PFSK-1 (cell line): ENCODE results near the gene ABL2.

Source experiments
- FOXP2 ChIP-seq: optimal IDR thresholded peaks from 2 replicates; pipeline ENCODE3; 2011; ENCODE audit warnings: borderline replicate concordance, control low read depth, inconsistent platforms; ENCODE audit not compliant: insufficient read depth; ENCODE audit errors: extremely low read length, extremely low read depth
- POLR2AphosphoS5 ChIP-seq: IDR thresholded peaks from 2 replicates; pipeline ENCODE4 v1.6.1; 2012; ENCODE audit warnings: low read depth, mild to moderate bottlenecking, control low read depth, low read length, moderate library complexity
- REST ChIP-seq, 2 experiments: IDR thresholded peaks; 2 replicates each; pipeline versions ENCODE4 v1.6.1 to v1.8.0; 2011 to 2012; ENCODE audit warnings: low read depth in 2 of 2, low read length in 2 of 2, control low read depth in 1 of 2, inconsistent platforms in 1 of 2, mild to moderate bottlenecking in 1 of 2, moderate library complexity in 1 of 2; ENCODE audit not compliant: insufficient read depth in 1 of 2
- SIN3A ChIP-seq: IDR thresholded peaks from 2 replicates; pipeline ENCODE4 v1.6.1; 2012; ENCODE audit warnings: mild to moderate bottlenecking, low read length, moderate library complexity, borderline replicate concordance; ENCODE audit not compliant: insufficient read depth
- TAF1 ChIP-seq: IDR thresholded peaks from 2 replicates; pipeline ENCODE4 v1.6.1; 2012; ENCODE audit warnings: low read length, control low read depth, borderline replicate concordance; ENCODE audit not compliant: insufficient read depth

ABL2 gene

GRCh38 chr1:179154437-179154836, 75.0 kb downstream of the ABL2 start:
- TF ChIP-seq FOXP2: no peak
- no peak for TF ChIP-seq TAF1
- no peak for TF ChIP-seq REST (IDR thresholded peaks at IDR 0.05; ENCODE audit: insufficient read depth in 1 of 2, low read depth in 2 of 2, low read length in 2 of 2)
- TF ChIP-seq POLR2AphosphoS5: no peak
- no peak for TF ChIP-seq SIN3A

GRCh38 chr1:179153217-179153616, 76.3 kb downstream of the ABL2 start:
- TF ChIP-seq FOXP2 (no peak), TAF1 (no peak), REST (IDR thresholded peaks at IDR 0.05; ENCODE audit: insufficient read depth in 1 of 2, low read depth in 2 of 2, low read length in 2 of 2) (no peak), SIN3A (no peak), POLR2AphosphoS5 (no peak)

GRCh38 chr1:179151908-179152682, 77.4 kb downstream of the ABL2 start:
- no peak for TF ChIP-seq TAF1
- no peak for TF ChIP-seq SIN3A
- TF ChIP-seq REST (IDR thresholded peaks at IDR 0.05; ENCODE audit: insufficient read depth in 1 of 2, low read depth in 2 of 2, low read length in 2 of 2): no peak
- TF ChIP-seq FOXP2: no peak
- no peak for TF ChIP-seq POLR2AphosphoS5

DNA sequence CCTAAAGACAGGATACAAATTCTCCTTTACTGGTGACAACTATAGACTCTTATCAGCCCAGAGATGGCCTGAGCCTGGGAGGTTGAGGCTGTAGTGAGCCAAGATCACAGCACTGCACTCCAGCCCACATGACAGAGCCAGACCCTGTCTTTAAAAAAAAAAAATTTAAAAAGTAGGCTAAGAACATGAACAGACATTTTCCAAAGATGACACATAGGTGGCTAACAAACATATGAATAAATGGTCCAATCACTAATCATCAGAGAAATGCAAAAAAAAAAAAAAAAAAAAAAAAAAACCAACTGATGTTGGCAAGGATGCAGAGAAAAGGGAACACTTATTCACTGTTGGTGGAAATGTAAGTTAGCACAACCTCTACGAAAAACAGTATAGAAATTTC, 82.6 kb downstream of the ABL2 start:
- TF ChIP-seq TAF1 (no peak), SIN3A (no peak), REST (IDR thresholded peaks at IDR 0.05; ENCODE audit: insufficient read depth in 1 of 2, low read depth in 2 of 2, low read length in 2 of 2) (no peak), FOXP2 (no peak), POLR2AphosphoS5 (no peak)

- TF ChIP-seq SIN3A (no peak), FOXP2 (no peak), POLR2AphosphoS5 (no peak), REST (IDR thresholded peaks at IDR 0.05; ENCODE audit: insufficient read depth in 1 of 2, low read depth in 2 of 2, low read length in 2 of 2) (no peak)
Measured at GRCh38 chr1:179146476-179146875, 83.0 kb downstream of the ABL2 start.
